ENCODE results near the gene RNF14.
A peak's percentile ranks its signal among the peaks of the same experiment; 100 is the strongest.

RNF14 gene

GRCh38 chr5:141965071-141965470, 3.8 kb upstream of the RNF14 start:
- H3K36me3 ChIP-seq (ENCODE audit: insufficient read depth, low read length): no peaks in the 10 kb centered on the region
- no peak overlapping the region for H3K27ac ChIP-seq (ENCODE audit: low read depth, low read length)
- no peaks in the 10 kb centered on the region for H3K27me3 ChIP-seq (ENCODE audit: control insufficient read depth in 1 of 2, insufficient read depth in 2 of 2, low read length in 2 of 2)
- no peaks in the 10 kb centered on the region for H3K9me3 ChIP-seq (ENCODE audit: low read length)
- H3K9ac ChIP-seq (ENCODE audit: low read length): no peak overlapping the region
- H3K4me1 ChIP-seq (ENCODE audit: insufficient read depth, low read length): peaks cover 10% of the 10 kb centered on the region
- no peak overlapping the region for H3K4me3 ChIP-seq (ENCODE audit: low read depth in 1 of 2, low read length in 2 of 2)

- Histone ChIP-seq H3K4me1 (ENCODE audit: insufficient read depth, low read length) (peaks cover 12% of the 10 kb centered on the region), H3K36me3 (ENCODE audit: insufficient read depth, low read length) (no peaks in the 10 kb centered on the region), H3K4me3 (ENCODE audit: low read depth in 1 of 2, low read length in 2 of 2) (no peak overlapping the region), H3K27me3 (ENCODE audit: control insufficient read depth in 1 of 2, insufficient read depth in 2 of 2, low read length in 2 of 2) (no peaks in the 10 kb centered on the region), H3K9ac (ENCODE audit: low read length) (no peak overlapping the region), H3K27ac (ENCODE audit: low read depth, low read length) (no peak overlapping the region), H3K9me3 (ENCODE audit: low read length) (no peaks in the 10 kb centered on the region)
Measured at GRCh38 chr5:141966275-141966962, 2.5 kb upstream of the RNF14 start.

- Histone ChIP-seq H3K36me3 (ENCODE audit: insufficient read depth, low read length) (no peaks in the 10 kb centered on the region), H3K27me3 (ENCODE audit: control insufficient read depth in 1 of 2, insufficient read depth in 2 of 2, low read length in 2 of 2) (no peaks in the 10 kb centered on the region), H3K4me1 (ENCODE audit: insufficient read depth, low read length) (peaks cover 12% of the 10 kb centered on the region), H3K9me3 (ENCODE audit: low read length) (no peaks in the 10 kb centered on the region), H3K27ac (ENCODE audit: low read depth, low read length) (no peak overlapping the region), H3K4me3 (ENCODE audit: low read depth in 1 of 2, low read length in 2 of 2) (no peak overlapping the region), H3K9ac (ENCODE audit: low read length) (no peak overlapping the region)
Measured at GRCh38 chr5:141966963-141967333, 2.0 kb upstream of the RNF14 start.

- Histone ChIP-seq H3K9me3 (ENCODE audit: low read length) (no peaks in the 10 kb centered on the region), H3K4me3 (ENCODE audit: low read depth in 1 of 2, low read length in 2 of 2) (peak overlapping the region; percentile 64 to 78), H3K27ac (ENCODE audit: low read depth, low read length) (peak overlapping the region; percentile 80), H3K36me3 (ENCODE audit: insufficient read depth, low read length) (peaks cover 22% of the 10 kb centered on the region), H3K4me1 (ENCODE audit: insufficient read depth, low read length) (peaks cover 12% of the 10 kb centered on the region), H3K9ac (ENCODE audit: low read length) (peak overlapping the region; percentile 91), H3K27me3 (ENCODE audit: control insufficient read depth in 1 of 2, insufficient read depth in 2 of 2, low read length in 2 of 2) (no peaks in the 10 kb centered on the region)
Measured at GRCh38 chr5:141969783-141970771, 1.2 kb downstream of the RNF14 start.

- no peak overlapping the region for H3K9ac ChIP-seq (ENCODE audit: low read length)
- no peaks in the 10 kb centered on the region for H3K27me3 ChIP-seq (ENCODE audit: control insufficient read depth in 1 of 2, insufficient read depth in 2 of 2, low read length in 2 of 2)
- H3K27ac ChIP-seq (ENCODE audit: low read depth, low read length): no peak overlapping the region
- H3K36me3 ChIP-seq (ENCODE audit: insufficient read depth, low read length): peaks cover 43% of the 10 kb centered on the region
- H3K9me3 ChIP-seq (ENCODE audit: low read length): no peaks in the 10 kb centered on the region
- peaks cover 20% of the 10 kb centered on the region for H3K4me1 ChIP-seq (ENCODE audit: insufficient read depth, low read length)
- H3K4me3 ChIP-seq (ENCODE audit: low read depth in 1 of 2, low read length in 2 of 2): no peak overlapping the region
Measured at GRCh38 chr5:141973871-141974595, 5.1 kb downstream of the RNF14 start.

- Histone ChIP-seq H3K4me3 (ENCODE audit: low read depth in 1 of 2, low read length in 2 of 2) (no peak overlapping the region), H3K27ac (ENCODE audit: low read depth, low read length) (no peak overlapping the region), H3K27me3 (ENCODE audit: control insufficient read depth in 1 of 2, insufficient read depth in 2 of 2, low read length in 2 of 2) (no peaks in the 10 kb centered on the region), H3K9ac (ENCODE audit: low read length) (no peak overlapping the region), H3K4me1 (ENCODE audit: insufficient read depth, low read length) (peaks cover 8% of the 10 kb centered on the region), H3K36me3 (ENCODE audit: insufficient read depth, low read length) (peaks cover 64% of the 10 kb centered on the region), H3K9me3 (ENCODE audit: low read length) (no peaks in the 10 kb centered on the region)
Measured at GRCh38 chr5:141976176-141976575, 7.3 kb downstream of the RNF14 start.

GRCh38 chr5:141978389-141978788, 9.5 kb downstream of the RNF14 start:
- H3K27ac ChIP-seq (ENCODE audit: low read depth, low read length): no peak overlapping the region
- H3K9me3 ChIP-seq (ENCODE audit: low read length): no peaks in the 10 kb centered on the region
- H3K9ac ChIP-seq (ENCODE audit: low read length): no peak overlapping the region
- peaks cover 8% of the 10 kb centered on the region for H3K4me1 ChIP-seq (ENCODE audit: insufficient read depth, low read length)
- H3K36me3 ChIP-seq (ENCODE audit: insufficient read depth, low read length): peaks cover 75% of the 10 kb centered on the region
- no peaks in the 10 kb centered on the region for H3K27me3 ChIP-seq (ENCODE audit: control insufficient read depth in 1 of 2, insufficient read depth in 2 of 2, low read length in 2 of 2)
- no peak overlapping the region for H3K4me3 ChIP-seq (ENCODE audit: low read depth in 1 of 2, low read length in 2 of 2)

GRCh38 chr5:141982626-141983025, 13.7 kb downstream of the RNF14 start:
- H3K27me3 ChIP-seq (ENCODE audit: control insufficient read depth in 1 of 2, insufficient read depth in 2 of 2, low read length in 2 of 2): no peaks in the 10 kb centered on the region
- H3K9ac ChIP-seq (ENCODE audit: low read length): no peak overlapping the region
- peaks cover 8% of the 10 kb centered on the region for H3K4me1 ChIP-seq (ENCODE audit: insufficient read depth, low read length)
- no peaks in the 10 kb centered on the region for H3K9me3 ChIP-seq (ENCODE audit: low read length)
- peaks cover 88% of the 10 kb centered on the region for H3K36me3 ChIP-seq (ENCODE audit: insufficient read depth, low read length)
- no peak overlapping the region for H3K27ac ChIP-seq (ENCODE audit: low read depth, low read length)
- no peak overlapping the region for H3K4me3 ChIP-seq (ENCODE audit: low read depth in 1 of 2, low read length in 2 of 2)

- H3K9ac ChIP-seq (ENCODE audit: low read length): no peak overlapping the region
- H3K36me3 ChIP-seq (ENCODE audit: insufficient read depth, low read length): peaks cover 58% of the 10 kb centered on the region
- H3K4me3 ChIP-seq (ENCODE audit: low read depth in 1 of 2, low read length in 2 of 2): no peak overlapping the region
- H3K9me3 ChIP-seq (ENCODE audit: low read length): no peaks in the 10 kb centered on the region
- H3K27ac ChIP-seq (ENCODE audit: low read depth, low read length): no peak overlapping the region
- H3K4me1 ChIP-seq (ENCODE audit: insufficient read depth, low read length): no peaks in the 10 kb centered on the region
- no peaks in the 10 kb centered on the region for H3K27me3 ChIP-seq (ENCODE audit: control insufficient read depth in 1 of 2, insufficient read depth in 2 of 2, low read length in 2 of 2)
Measured at GRCh38 chr5:141986072-141986471, 17.2 kb downstream of the RNF14 start.

- Histone ChIP-seq H3K9ac (ENCODE audit: low read length) (no peak overlapping the region), H3K4me3 (ENCODE audit: low read depth in 1 of 2, low read length in 2 of 2) (no peak overlapping the region), H3K36me3 (ENCODE audit: insufficient read depth, low read length) (peaks cover 46% of the 10 kb centered on the region), H3K27ac (ENCODE audit: low read depth, low read length) (no peak overlapping the region), H3K9me3 (ENCODE audit: low read length) (no peaks in the 10 kb centered on the region), H3K27me3 (ENCODE audit: control insufficient read depth in 1 of 2, insufficient read depth in 2 of 2, low read length in 2 of 2) (no peaks in the 10 kb centered on the region), H3K4me1 (ENCODE audit: insufficient read depth, low read length) (no peaks in the 10 kb centered on the region)
Measured at GRCh38 chr5:141989720-141990119, 20.8 kb downstream of the RNF14 start.

GRCh38 chr5:141992349-141992963, 23.6 kb downstream of the RNF14 start:
- Histone ChIP-seq H3K9ac (ENCODE audit: low read length) (no peak overlapping the region), H3K27ac (ENCODE audit: low read depth, low read length) (no peak overlapping the region), H3K36me3 (ENCODE audit: insufficient read depth, low read length) (peaks cover 27% of the 10 kb centered on the region)

More at GRCh38 chr5:141992349-141992963, 23.6 kb downstream of the RNF14 start:
- no peaks in the 10 kb centered on the region for H3K27me3 ChIP-seq (ENCODE audit: control insufficient read depth in 1 of 2, insufficient read depth in 2 of 2, low read length in 2 of 2)
- no peaks in the 10 kb centered on the region for H3K4me1 ChIP-seq (ENCODE audit: insufficient read depth, low read length)
- no peaks in the 10 kb centered on the region for H3K9me3 ChIP-seq (ENCODE audit: low read length)
- no peak overlapping the region for H3K4me3 ChIP-seq (ENCODE audit: low read depth in 1 of 2, low read length in 2 of 2)
